Keratinocyte (primary cell): ENCODE results near the gene STRBP. TPM values are rescaled to one million over a fixed set of nuclear protein-coding genes. Genes with fewer than 3 reads are reported as not detected.

Experiments used
- DNase-seq: peaks from one replicate; pipeline ENCODE4 v3.0.0-alpha.2; 2011; ENCODE audit warnings: low read depth, missing footprints, low spot score
- FAIRE-seq: peaks from 2 replicates; lab custom pipeline; 2011; peaks lifted over from hg19 to GRCh38; lab: Jason Lieb, UNC
- H2AFZ ChIP-seq: 2 replicates; pipeline ENCODE4 v1.6.0; 2012; ENCODE audit warnings: low read length, control low read depth, inconsistent platforms; ENCODE audit not compliant: control insufficient read depth
- H3K27ac ChIP-seq: 2 replicates; pipeline ENCODE4 v1.5.1; 2011; ENCODE audit warnings: low read length; ENCODE audit not compliant: control insufficient read depth, insufficient read depth
- H3K27me3 ChIP-seq: 3 replicates; pipeline ENCODE4 v1.6.0; 2011; ENCODE audit warnings: low read length; ENCODE audit not compliant: control insufficient read depth, insufficient read depth; ENCODE audit errors: extremely low read depth
- H3K36me3 ChIP-seq, 2 experiments: 2 replicates in 1 of 2; 3 replicates in 1 of 2; pipeline ENCODE4 v1.5.1; 2011; ENCODE audit warnings: low read length in 2 of 2, mild to moderate bottlenecking in 1 of 2; ENCODE audit not compliant: control insufficient read depth in 2 of 2, insufficient read depth in 2 of 2; ENCODE audit errors: extremely low read depth in 1 of 2
- H3K4me1 ChIP-seq: 3 replicates; pipeline ENCODE4 v1.5.1; 2011; ENCODE audit warnings: low read length; ENCODE audit not compliant: control insufficient read depth, insufficient read depth; ENCODE audit errors: extremely low read depth
- H3K4me2 ChIP-seq: 3 replicates; pipeline ENCODE4 v1.6.0; 2011; ENCODE audit warnings: low read depth, low read length; ENCODE audit not compliant: control insufficient read depth, insufficient read depth; ENCODE audit errors: extremely low read depth
- H3K4me3 ChIP-seq, 3 experiments: fragments of 200-600 bp in 1 of 3; sonication (generic) in 1 of 3; 2 replicates in 2 of 3; 3 replicates in 1 of 3; pipeline ENCODE4 v1.5.1; 2011 to 2016; ENCODE audit warnings: low read length in 3 of 3, mild to moderate bottlenecking in 3 of 3, control low read depth in 2 of 3, inconsistent platforms in 1 of 3, low read depth in 1 of 3, mixed read lengths in 1 of 3, mixed run types in 1 of 3, moderate library complexity in 1 of 3; ENCODE audit not compliant: control insufficient read depth in 2 of 3, insufficient read depth in 2 of 3; ENCODE audit errors: extremely low read depth in 1 of 3
- H3K79me2 ChIP-seq: 2 replicates; pipeline ENCODE4 v1.6.0; 2012; ENCODE audit warnings: low read length; ENCODE audit not compliant: control insufficient read depth, insufficient read depth
- H3K9ac ChIP-seq: 3 replicates; pipeline ENCODE4 v1.6.0; 2011; ENCODE audit warnings: low read length; ENCODE audit not compliant: control insufficient read depth, insufficient read depth; ENCODE audit errors: extremely low read depth
- H3K9me1 ChIP-seq: 3 replicates; pipeline ENCODE4 v1.6.0; 2011; ENCODE audit warnings: low read length; ENCODE audit not compliant: control insufficient read depth, insufficient read depth; ENCODE audit errors: extremely low read depth
- H3K9me3 ChIP-seq: 2 replicates; pipeline ENCODE4 v1.5.1; 2012; ENCODE audit warnings: low read depth, low read length; ENCODE audit not compliant: control insufficient read depth
- H4K20me1 ChIP-seq: 3 replicates; pipeline ENCODE4 v1.6.0; 2011; ENCODE audit warnings: low read length; ENCODE audit not compliant: control insufficient read depth, insufficient read depth; ENCODE audit errors: extremely low read depth
- CTCF ChIP-seq, 3 experiments: IDR thresholded peaks in 1 of 3; conservative IDR thresholded peaks in 1 of 3; optimal IDR thresholded peaks in 1 of 3; 2 replicates in 2 of 3; 3 replicates in 1 of 3; pipeline versions ENCODE3 to v1.5.1; 2011; ENCODE audit warnings: low read length in 3 of 3, mild to moderate bottlenecking in 3 of 3, moderate library complexity in 2 of 3, control low read depth in 1 of 3, inconsistent platforms in 1 of 3; ENCODE audit not compliant: insufficient read depth in 2 of 3; ENCODE audit errors: extremely low read depth in 1 of 3
- EZH2 ChIP-seq: IDR thresholded peaks from one replicate; pipeline ENCODE4 v1.6.1; 2012; ENCODE audit warnings: inconsistent platforms, mild to moderate bottlenecking, low read length, moderate library complexity
- dilution Hi-C: fragments of 300-500 bp; cut with MboI; formaldehyde crosslinking; loops from one replicate; pipeline ENCODE4 v1.7.0; 2020; ENCODE audit warnings: low sequenced_read_pairs; ENCODE audit not compliant: extremely low pct_ligation_motif_present
- polyA plus RNA-seq, 5 experiments: library from polyadenylated mRNA; depleted of rRNA in 3 of 5; stranded (reverse) in 3 of 5; stranded (forward) in 1 of 5; unstranded in 1 of 5; fragments of >200 nt; gene quantifications; 1 replicate in 1 of 5; 2 replicates in 3 of 5; 3 replicates in 1 of 5; pipeline versions ENCODE4 v1.2.1 to v1.2.3, GENCODE V29; 2011 to 2012; ENCODE audit warnings: missing spikeins in 2 of 5, low read depth in 1 of 5, low replicate concordance in 1 of 5

The STRBP gene
- polyA plus RNA-seq, 1 donor (not counting 4 experiments of a cell fraction or from before 2014, with no cell fraction given), result 11.3 TPM

DNA sequence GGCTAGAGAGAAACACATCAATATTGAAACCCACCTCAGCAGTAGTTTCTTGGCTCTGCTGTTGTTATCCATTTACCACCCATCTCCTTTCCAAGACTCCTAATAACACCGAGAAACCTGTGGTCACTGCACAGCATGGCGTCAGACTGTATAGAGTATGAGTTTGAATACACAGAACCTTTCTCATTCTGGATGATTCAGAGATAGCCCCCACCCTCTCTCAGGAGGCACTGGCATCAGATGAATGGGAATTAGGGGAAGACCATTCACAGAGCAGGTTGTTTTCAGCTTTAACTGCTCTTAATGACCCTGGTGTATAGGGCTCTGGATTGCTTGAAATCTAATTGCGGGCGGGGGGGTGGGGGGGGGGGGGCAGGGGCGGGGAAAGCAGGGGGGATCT, 148.3 kb downstream of the STRBP start:
- no peak for TF ChIP-seq CTCF (optimal IDR thresholded peaks at IDR 0.05 in 1 of 3, IDR thresholded peaks at IDR 0.05 in 1 of 3, conservative IDR thresholded peaks at IDR 0.05 in 1 of 3; ENCODE audit: extremely low read depth in 1 of 3, insufficient read depth in 2 of 3, low read length in 3 of 3)
- TF ChIP-seq EZH2, result no peak
- no peaks in the 10 kb centered on the region for H3K36me3 ChIP-seq
- FAIRE-seq, result no peak

GRCh38 chr9:123119566-123119965, 148.8 kb downstream of the STRBP start:
- TF ChIP-seq CTCF (optimal IDR thresholded peaks at IDR 0.05 in 1 of 3, IDR thresholded peaks at IDR 0.05 in 1 of 3, conservative IDR thresholded peaks at IDR 0.05 in 1 of 3; ENCODE audit: extremely low read depth in 1 of 3, insufficient read depth in 2 of 3, low read length in 3 of 3) (no peak), EZH2 (no peak)
- DNase-seq (no peak), FAIRE-seq (no peak)
- Histone ChIP-seq H3K27me3 (no peaks in the 10 kb centered on the region), H3K9ac (no peak overlapping the region), H3K9me1 (peaks cover 2% of the 10 kb centered on the region), H3K27ac (no peak overlapping the region), H4K20me1 (no peaks in the 10 kb centered on the region), H3K4me2 (no peak overlapping the region), H3K79me2 (no peaks in the 10 kb centered on the region), H3K9me3 (no peaks in the 10 kb centered on the region), H3K4me1 (no peaks in the 10 kb centered on the region), H3K4me3 (no peak overlapping the region), H3K36me3 (no peaks in the 10 kb centered on the region), H2AFZ (no peak overlapping the region)
- dilution Hi-C loops, result no loop called here

More for the DNA sequence above, 148.3 kb downstream of the STRBP start:
- no peaks in the 10 kb centered on the region for H3K27me3 ChIP-seq
- H3K9ac ChIP-seq, result no peak overlapping the region
- no peak for DNase-seq
- no peak overlapping the region for H2AFZ ChIP-seq
- no peak overlapping the region for H3K4me2 ChIP-seq
- peaks cover 2% of the 10 kb centered on the region for H3K9me1 ChIP-seq
- no peaks in the 10 kb centered on the region for H4K20me1 ChIP-seq
- no peak overlapping the region for H3K27ac ChIP-seq
- H3K4me1 ChIP-seq, result no peaks in the 10 kb centered on the region
- H3K79me2 ChIP-seq, result no peaks in the 10 kb centered on the region
- no peak overlapping the region for H3K4me3 ChIP-seq
- dilution Hi-C loops, result no loop called here
- H3K9me3 ChIP-seq, result no peaks in the 10 kb centered on the region
